Left renal cortex interstitium (tissue), 4 donors: ENCODE data around the gene ADAMTS7. TPM values are rescaled to one million over a fixed set of nuclear protein-coding genes. Genes with fewer than 3 reads are reported as not detected.
"Not testable (repeated sequence)": the region's sequence is repeated elsewhere in the genome, so short reads cannot be mapped to it uniquely, and the experiment has no call there.

Experiments
- DNase-seq, 4 donors: peaks; one replicate each; pipeline ENCODE4 v3.0.0-alpha.2; 2013; ENCODE audit warnings: low read depth in 4 of 4, low spot score in 2 of 4, missing footprints in 1 of 4
- polyA plus RNA-seq, 4 donors: library from polyadenylated mRNA; unstranded; fragments of 120-200 nt; gene quantifications; one replicate each; pipeline ENCODE4 v1.2.1, GENCODE V29; 2013; ENCODE audit not compliant: insufficient read length in 4 of 4

Gene ADAMTS7
- polyA plus RNA-seq, 4 donors = 19.7 to 36.7 (median 32.7) TPM

- DNase-seq = not testable (repeated sequence)
These were observed 55.2 kb downstream of the ADAMTS7 start for GRCh38 chr15:78755900-78756591.

- DNase-seq = not testable (repeated sequence)
These were observed 56.5 kb downstream of the ADAMTS7 start for GRCh38 chr15:78754637-78755280.

GRCh38 chr15:78753751-78754535, 57.3 kb downstream of the ADAMTS7 start:
- not testable (repeated sequence) for DNase-seq

- not testable (repeated sequence) for DNase-seq
These were observed 58.0 kb downstream of the ADAMTS7 start for GRCh38 chr15:78753359-78753659.

GRCh38 chr15:78752492-78753358, 58.5 kb downstream of the ADAMTS7 start:
- no peak for DNase-seq

GRCh38 chr15:78751602-78751979, 59.7 kb downstream of the ADAMTS7 start:
- no peak for DNase-seq

- peak; percentile 29 to 80 (median 76) for DNase-seq
These were observed 60.2 kb downstream of the ADAMTS7 start for GRCh38 chr15:78750974-78751601.

GRCh38 chr15:78750566-78750965, 60.7 kb downstream of the ADAMTS7 start:
- DNase-seq = no peak

- DNase-seq = no peak
These were observed 61.4 kb downstream of the ADAMTS7 start for GRCh38 chr15:78749831-78750230.

GRCh38 chr15:78747877-78748276, 63.4 kb downstream of the ADAMTS7 start:
- not testable (repeated sequence) for DNase-seq

- DNase-seq = not testable (repeated sequence)
These were observed 69.6 kb downstream of the ADAMTS7 start for GRCh38 chr15:78741674-78742073.

GRCh38 chr15:78740904-78741274, 70.4 kb downstream of the ADAMTS7 start:
- no peak for DNase-seq

GRCh38 chr15:78739996-78740903, 71.0 kb downstream of the ADAMTS7 start:
- no peak for DNase-seq

GRCh38 chr15:78739206-78739605, 72.1 kb downstream of the ADAMTS7 start:
- DNase-seq = no peak

GRCh38 chr15:78737931-78738558, 73.2 kb downstream of the ADAMTS7 start:
- not testable (repeated sequence) for DNase-seq

GRCh38 chr15:78737187-78737820, 74.0 kb downstream of the ADAMTS7 start:
- DNase-seq = no peak

GRCh38 chr15:78736286-78736685, 75.0 kb downstream of the ADAMTS7 start:
- not testable (repeated sequence) for DNase-seq

- DNase-seq = no peak
These were observed 76.7 kb downstream of the ADAMTS7 start for GRCh38 chr15:78734451-78735064.
